NCI-H1105 treated with DMSO at 0.1 percent for 48 hours (cell line): ENCODE data around the gene GRIK1.

Experiments used
- DNase-seq: peaks from one replicate; lab custom pipeline; 2025; lab: John Stamatoyannopoulos, UW

The GRIK1 gene

DNA sequence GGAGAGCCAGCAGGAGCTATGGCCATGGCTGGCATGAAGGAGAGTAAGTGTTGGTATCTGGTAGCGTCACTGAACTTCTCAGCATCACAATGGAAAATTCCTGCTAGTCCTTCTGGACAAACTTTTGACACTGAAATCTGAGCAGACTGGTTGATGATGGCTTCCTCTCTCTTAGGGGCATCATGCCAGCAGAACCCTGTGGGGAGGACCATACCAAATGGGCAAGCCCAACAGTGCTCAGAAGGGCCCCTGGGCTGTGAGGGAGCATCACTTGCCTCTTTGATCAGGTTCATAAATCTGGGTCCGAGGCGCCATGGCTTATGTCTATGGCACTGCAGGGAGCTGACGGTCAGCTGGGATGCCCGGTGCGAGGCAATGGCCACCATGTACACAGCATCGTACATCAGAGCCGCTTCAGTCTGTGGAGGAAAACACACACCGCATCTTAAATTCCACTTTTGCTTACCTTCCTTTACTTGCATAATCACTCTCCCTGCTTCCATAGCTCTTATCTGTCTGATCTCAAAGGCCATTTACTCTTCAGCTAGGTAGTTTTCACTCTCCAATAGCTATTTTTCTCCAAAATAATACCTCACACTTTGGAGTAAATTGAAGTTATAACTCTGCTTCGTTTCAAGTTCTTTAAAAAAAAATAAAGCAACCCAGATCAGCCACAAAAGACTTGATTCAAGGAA is 297.1 kb downstream of the GRIK1 start:
- DNase-seq: no peak

DNA sequence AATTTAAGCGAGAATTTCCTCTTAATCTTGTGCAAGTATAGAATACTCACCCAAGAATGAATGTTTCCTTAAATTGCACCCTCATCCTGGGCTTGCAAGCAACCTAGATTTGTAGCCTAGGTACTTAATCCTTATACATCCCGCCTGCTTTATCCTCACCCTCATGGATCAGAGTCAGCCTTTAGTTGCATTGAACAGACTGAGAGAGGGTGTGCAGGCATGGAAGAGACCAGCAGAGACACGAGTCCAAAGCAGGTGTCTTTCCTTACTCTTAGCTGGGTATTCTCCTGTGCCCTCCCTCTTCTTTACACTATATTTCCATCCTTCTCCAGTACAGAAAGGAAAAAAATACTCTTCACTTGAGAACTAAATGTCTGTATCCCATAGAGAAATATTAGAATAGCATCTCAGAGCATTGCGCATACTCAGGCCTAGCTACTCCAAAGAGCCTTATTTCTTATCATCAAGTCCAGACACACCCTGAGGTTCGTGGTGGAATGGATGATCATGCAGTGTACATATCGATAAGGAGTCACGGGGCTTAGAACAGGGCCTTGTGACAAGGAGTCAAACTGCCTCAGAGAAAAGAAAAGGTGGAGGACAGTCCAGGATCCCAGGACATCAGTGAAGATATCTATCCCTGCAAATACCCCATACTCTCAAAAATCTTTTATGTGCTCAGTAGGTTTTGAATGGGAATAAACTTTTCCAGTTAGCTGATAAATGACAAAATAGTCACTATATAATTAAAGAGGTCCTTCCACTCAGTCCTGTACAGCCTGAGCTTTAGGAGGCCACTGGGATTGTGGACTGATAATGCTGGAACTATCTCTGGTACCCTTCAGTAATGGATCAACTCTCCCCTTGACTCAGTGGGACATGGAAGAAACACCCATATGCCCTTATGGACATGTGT is 297.9 kb downstream of the GRIK1 start:
- no peak for DNase-seq

DNA sequence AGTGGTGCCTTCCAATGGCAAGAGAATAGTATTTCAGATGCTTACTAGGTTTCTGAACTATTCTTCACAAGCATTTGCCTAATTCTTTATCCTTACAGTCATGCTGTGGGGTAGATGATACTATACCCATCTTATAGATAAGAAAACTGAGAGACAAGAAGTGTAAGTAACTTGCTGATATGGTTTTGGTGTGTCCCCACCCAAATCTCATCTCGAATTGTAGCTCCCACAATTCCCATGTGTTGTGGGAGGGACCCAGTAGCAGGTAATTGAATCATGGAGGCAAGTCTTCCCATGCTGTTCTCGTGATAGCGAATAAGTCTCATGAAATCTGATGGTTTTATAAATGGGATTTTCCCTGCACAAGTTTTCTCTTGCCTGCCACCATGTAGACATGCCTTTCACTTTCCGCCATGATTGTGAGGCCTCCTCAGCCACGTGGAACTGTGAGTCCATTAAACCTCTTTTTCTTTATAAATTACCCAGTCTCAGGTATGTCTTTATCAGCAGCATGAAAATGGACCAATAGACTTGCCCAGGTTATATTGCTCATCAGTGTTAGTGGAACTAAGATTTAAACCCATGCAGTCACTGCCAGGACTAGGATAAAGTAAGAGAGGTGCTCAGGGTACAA is 298.7 kb downstream of the GRIK1 start:
- no peak for DNase-seq

DNA sequence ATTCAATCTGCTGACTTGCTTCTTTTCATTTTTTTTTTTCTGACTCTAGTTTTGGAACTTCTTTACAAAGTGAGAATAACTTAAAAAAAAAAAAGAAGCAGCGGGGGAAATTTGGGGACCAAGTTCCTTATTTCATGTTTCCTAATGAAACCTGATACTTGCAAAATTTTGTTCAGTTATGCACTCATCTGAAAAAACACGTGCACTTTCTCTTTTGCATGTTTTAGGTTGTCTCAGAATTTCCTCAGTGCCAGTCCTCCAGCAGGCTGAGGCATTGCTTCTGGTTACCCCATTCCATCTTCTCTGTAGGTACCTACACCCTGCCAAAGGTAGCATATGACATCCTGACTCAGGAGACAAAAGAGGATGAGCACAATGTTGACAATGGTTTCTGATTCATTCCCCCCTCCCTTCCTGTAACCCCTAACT is 299.7 kb downstream of the GRIK1 start:
- no peak for DNase-seq

DNA sequence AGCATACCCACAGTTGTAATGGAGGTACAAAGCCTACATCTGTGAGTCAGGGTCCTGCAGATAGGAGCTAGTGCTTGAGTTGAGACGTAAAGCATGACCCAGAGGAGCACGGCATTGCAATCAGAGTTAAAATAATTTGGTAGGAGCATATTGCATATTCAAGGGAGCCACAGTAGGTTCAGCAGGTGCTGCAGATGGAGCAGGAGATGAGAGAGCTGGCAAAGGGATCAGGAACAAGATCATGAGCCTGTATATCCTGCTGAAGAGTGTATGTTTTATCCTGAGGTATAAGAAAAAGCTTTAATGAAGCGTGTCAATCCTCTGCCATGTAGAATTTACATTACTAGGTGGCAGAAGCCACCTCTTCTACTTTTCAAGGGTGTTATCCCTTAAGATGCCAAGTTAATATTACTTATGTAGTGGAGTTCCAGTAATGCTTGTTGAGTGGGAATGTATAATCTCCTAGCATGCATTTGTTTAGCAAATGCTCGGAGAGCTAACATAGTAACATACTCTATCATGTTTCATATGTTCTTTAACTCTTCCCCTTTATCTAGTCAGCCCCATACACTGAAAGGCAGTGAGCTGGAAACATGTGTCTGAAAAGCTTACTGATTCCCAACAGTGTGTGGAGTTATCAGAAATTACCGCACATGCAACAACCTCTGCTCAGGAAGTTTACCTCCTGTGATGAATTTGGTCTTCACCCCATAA is 300.3 kb downstream of the GRIK1 start:
- no peak for DNase-seq

DNA sequence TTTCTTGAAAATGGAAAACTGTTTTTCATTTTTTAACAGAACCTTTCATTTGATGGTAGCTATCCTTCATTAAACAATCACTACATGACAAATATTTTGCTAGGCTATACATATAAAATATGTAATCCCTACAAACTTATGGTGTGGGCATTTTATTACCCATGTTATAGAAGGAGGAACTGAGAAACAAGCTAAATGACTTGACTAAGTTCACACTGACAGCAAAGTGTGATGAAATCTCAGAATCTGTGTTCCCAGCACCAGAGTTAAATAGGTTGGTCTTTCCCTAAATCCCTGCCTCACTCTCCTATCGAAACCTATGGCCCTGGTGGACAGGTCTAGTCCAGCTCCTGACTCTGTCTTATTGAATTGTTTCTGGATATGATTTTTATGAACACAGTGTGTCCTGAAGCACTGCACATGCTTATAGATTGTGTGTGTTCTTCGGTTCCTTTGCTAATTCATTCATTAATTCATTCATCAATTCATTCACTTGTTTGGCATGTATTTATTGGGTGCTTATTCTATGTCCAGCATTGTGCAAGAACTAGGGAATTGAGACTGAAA is 301.0 kb downstream of the GRIK1 start:
- no peak for DNase-seq

DNA sequence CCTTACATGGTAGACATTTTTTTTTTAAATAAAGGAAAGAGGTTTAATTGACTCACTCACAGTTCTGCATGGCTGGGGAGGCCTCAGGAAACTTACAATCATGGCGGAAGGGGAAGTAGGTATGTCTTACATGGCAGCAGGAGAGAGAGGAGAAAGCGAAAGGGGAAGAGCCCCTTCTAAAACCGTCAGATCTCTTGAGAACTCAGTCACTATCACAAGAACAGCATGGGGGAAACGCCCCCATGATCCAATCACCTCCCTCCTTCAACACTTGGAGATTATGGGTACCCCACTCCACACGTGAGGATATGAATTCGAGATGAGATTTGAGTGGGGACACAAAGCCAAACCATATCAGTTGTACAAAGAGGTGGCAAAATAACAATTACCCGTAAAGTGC is 301.7 kb downstream of the GRIK1 start:
- DNase-seq: no peak

DNA sequence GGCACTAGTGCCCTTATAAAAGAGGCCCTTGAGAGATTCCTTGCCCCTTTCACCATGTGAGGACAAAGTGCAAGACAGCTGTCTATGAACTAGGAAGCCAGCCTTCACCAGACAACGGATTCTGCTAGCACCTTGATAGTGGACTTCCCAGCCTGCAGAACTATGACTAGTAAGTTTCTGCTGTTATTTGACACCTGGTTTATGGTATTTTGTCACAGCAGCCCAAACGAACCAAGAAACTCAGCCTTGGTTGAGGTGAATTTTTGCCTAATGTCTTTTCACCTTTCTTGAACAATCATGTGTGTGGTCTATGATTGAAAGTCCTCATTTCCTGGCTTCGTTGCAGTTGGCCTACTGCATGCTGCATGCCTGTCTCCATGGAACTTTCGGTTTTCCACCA is 302.2 kb downstream of the GRIK1 start:
- DNase-seq: no peak

DNA sequence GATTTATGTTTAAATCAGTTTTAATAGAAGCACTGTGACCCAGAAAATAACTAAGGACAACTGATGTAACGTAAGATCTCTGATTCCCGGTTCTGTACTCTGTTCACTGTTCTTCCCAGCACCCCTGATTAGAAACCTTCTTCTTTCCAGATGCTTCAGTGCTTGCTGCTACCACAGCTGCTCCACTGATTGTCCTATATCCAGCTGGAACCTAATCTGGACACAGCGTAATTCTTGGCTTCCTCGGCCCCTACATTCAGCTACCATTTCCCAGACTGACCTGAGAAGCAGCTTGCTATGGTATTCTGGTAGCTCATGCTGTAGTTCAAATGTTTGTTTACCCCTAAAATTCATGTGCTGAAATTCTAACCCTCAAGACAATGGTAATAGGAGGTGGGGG is 302.7 kb downstream of the GRIK1 start:
- DNase-seq: no peak

DNA sequence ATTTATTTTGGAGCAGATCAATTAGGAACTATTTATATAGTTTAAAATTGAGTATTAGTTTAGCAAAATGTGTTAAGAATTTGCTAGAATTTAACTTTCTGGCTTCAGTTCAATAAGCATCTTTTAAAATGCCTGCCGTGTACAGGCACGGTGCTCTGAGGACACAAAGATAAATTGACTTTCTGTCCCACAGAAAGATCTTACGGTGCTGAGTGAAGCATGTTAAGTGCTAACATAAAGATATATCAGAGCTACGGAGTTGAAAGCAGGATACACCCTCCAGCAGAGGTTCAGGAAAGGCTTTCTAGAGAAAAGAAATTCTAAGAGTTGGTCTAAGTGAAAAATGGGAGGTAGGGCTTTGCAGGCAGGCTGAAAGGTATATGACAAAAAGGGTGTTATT is 305.4 kb downstream of the GRIK1 start:
- DNase-seq: no peak

DNA sequence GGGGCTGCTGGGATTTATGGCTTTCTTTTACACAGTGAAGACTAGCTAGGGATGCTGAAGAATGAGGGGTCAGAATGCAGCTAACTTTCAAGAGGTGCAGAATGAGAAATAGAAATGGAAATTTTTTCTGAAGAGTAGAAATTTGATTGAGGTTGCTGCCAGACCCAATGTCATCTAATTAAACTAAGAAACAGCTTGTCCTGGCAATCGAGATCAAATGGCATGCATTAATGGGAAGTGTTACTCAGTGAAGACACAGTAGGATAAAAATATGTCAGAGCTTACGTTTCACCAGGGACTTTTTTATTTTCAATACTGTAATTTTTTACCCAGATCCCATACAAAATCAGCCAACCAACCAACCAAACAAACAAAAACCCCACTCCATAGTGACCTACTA is 306.0 kb downstream of the GRIK1 start:
- DNase-seq: no peak

DNA sequence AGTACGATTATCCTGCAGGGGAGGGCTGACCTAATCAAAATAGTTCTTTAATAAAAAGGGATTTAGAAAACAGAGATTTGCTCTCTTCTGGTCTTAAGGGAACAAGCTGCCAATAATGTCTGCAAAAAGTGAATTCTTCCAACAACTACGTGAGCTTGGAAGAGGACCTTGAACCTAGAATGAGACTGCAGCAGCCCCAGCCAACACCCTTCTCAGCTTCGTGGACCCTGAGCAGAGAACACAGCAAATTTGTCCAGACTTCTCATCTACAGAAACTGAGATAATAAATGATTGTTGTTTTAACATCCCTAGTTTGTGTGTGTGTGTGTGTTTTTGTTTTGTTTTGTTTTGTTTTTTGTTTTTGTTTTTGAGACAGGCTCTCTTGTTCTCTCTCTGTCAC is 309.4 kb downstream of the GRIK1 start:
- no peak for DNase-seq

DNA sequence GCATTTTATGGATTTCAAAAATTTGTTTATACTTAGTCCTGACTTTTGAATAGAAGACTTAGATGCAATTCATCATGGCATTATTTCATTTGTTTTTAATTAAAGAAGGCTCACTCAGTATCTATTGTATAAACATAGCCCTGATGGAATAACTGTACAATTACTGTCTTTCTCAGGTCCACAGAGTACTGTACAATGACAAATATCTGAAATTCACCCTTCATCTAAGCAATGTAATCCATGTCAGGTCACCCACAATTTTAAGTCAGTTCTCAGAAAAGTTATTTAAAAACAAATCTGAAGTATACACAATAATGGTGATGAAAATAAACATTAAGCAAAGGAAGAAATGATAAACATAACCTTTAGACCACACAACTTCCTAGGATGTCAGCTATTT is 311.9 kb downstream of the GRIK1 start:
- no peak for DNase-seq

DNA sequence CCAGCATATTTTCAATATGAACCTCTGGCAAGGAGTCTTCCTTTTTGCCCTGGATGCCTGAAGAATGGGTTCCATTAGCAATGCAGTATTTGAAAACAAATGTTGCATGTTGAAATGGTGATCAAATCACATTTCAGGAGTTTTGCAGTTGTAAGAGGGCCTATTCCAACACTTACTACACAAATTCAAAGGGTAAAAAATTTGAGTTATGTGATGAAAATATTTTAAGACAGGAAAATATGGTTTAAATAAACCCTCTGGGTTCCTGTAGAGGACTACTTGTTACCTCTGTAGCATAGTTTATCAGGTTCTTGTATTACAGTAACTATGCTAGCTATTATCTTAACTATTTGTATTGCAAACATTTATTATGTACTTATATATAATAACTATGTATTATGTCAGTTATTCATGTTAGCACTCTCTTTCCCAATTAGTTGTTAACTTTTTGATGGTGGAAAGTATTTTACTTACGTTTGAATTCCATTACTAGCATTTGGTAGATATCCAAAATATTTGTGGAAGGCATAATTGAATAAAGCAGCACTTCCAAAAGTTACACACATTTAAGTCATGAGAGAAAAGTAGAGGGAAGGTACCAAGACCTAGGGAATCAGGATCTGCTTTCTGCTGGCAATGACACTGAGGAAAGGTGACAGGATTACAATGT is 312.9 kb downstream of the GRIK1 start:
- no peak for DNase-seq

DNA sequence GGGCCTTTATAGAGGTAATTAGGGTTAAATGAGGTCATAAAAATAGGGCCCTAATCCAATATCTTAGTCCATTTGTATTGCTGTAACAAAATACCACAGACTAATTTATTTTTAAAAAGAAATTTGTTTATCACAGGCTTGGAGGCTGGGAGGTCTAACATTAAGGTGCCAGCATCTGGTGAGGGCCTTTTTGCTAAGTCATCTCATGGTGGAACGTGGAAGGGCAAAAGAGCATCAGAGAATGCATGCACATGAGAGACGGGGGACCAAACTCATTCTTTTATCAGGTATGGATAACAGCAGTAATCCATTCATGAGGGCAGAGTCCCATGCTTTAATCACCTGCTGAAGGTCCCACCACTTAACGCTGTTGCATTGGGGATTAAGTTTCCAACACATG is 313.8 kb downstream of the GRIK1 start:
- no peak for DNase-seq

DNA sequence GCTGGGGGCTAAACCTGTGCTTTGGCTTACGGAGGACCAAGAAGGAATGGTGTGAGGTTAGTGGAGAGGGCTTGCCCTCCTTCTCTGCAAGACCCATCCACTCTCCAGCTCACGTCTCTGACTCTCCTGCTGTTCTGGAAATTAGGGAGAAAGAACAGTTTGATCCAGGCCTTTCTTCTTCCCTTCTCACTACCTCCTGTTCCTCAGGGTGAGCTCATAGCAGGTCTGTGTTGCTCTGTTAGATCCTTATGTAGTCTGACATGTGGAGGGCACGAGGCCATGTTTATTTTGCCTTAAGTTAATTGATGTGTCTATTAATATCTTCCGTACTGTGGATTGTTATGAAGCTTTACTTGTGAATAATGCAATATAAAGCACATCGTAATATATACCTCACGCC is 315.0 kb downstream of the GRIK1 start:
- DNase-seq: no peak

DNA sequence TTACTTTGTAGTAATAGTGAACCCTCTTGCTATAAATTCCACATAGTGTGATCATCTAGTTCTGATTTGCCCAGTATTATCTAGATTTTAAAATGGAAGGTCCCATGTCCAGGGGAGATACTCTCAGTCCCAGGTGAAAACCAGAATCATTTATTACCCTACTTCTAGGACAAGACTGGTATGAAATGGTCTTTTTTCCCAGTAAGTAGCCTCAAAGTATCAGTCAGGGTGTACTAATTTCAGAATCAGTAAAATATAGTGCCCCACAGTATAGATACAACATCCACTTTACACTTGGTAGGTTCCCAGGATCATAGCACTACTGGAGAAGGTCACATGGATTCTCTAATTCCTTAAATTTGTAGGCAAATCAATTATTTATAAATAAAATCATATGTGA is 318.3 kb downstream of the GRIK1 start:
- DNase-seq: no peak

DNA sequence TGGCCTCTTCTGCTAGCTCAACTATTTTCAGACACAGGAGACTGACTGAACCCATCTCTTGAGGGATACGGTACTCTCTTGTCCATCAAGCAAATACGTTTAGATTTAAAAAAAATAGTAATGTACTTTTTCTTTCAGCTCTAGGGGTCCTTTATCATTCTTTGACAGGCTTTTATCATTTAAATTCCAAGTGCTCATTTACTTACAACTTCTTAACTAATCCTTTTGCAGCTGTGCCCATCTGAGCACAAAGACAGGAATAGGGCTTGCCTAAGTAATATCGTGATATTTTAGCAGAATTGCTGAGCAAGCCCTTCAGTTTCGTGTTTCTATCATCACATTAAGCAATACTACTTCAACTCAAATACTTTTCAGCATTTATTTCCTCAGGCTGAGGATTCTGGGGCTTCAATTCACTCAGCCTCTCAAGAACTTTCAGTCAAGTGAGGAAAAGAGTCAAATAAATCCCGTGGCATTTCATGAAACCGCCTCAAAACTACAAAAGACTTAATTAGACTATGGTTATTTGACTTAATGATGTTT is 323.5 kb downstream of the GRIK1 start:
- DNase-seq: no peak

DNA sequence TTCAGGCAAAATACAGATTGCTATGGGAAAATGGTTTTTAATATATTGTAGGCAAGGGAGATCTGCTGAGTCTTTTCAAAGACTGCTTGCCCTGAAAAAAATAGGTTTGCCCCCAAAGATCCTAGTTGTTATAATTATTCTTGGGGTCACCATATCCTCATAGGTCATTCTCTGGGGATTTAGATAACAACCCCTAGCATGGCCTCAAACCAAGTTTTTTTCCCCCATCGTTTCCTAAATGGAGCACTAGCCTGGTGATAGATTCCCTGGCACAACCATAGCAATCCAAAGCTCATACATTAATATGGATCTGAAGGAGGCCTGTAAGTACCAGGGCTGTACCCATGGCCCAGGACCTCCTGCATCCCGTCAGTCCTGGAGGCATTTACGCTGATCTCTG is 325.9 kb downstream of the GRIK1 start:
- DNase-seq: no peak

DNA sequence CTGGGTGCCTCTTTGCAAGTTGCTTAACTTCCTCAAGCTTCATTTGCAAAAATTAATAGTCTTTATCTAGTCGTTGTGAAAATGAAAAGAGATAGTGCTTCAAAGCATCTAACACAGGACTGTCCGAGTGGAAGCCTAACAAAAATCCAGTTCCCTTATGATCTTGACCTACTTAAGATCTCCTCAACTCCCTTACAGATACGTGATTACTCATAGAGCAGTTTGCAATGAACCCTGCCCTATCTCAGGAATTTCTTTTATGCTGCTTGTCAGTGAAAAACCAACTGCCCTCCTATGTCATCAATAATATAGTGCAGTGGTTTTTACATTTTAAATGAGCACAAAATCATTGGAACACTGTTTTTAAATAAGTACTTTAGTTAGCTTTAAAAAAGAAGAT is 326.8 kb downstream of the GRIK1 start:
- DNase-seq: no peak

DNA sequence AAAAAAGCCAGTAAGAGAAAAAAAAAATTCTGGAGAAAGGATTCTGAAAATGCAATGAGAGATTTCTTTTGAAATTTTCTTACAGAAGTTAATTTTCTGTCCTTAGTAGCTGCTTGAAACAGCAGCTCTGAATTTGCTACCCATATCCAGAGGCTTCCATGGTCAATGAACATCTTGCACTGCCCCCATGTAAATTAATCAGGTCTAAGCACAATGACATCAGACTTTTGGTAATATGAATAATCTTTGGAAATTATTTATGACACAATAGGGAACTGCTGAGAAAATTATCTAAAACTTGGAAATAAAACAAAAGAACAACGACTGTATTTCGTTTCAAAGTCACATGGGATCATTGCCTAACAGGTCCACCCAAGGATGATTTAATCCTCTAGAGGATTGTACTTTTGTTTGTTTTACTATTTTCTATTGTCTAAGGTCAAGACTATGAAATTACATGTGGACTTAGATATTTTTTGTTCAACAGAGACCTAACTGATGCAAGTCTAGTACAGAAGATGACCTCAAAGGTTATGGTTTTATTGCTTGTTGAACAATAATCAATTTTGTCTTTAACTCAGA is 328.9 kb downstream of the GRIK1 start:
- no peak for DNase-seq
